OCI-LY3 (cell line): ENCODE measurements around the gene MPP7.

Source experiments
- H2AFZ ChIP-seq: fragments of 200-600, 300-600 bp; shearing (Covaris generic); 2 replicates; pipeline ENCODE4 v1.6.0; 2014; ENCODE audit warnings: antibody characterized with exemption, low read depth, low read length
- H3K27ac ChIP-seq: fragments of 200-600, 300-600 bp; sonication (generic); 2 replicates; pipeline ENCODE4 v1.5.1; 2014; ENCODE audit warnings: mild to moderate bottlenecking, low read length, moderate library complexity, mixed read lengths
- H3K27me3 ChIP-seq: fragments of 200-600, 300-600 bp; sonication (generic); 2 replicates; pipeline ENCODE4 v1.6.1; 2014; ENCODE audit warnings: low read depth, low read length, mixed read lengths
- H3K36me3 ChIP-seq: fragments of 200-600, 300-600 bp; sonication (generic); replicated peaks from 2 replicates; pipeline ENCODE3; 2014; ENCODE audit warnings: low read depth, low read length, mixed read lengths
- H3K4me1 ChIP-seq: fragments of 300-600, 200-600 bp; sonication (generic); 2 replicates; pipeline ENCODE4 v1.6.1; 2014; ENCODE audit warnings: low read length, mixed read lengths
- H3K4me2 ChIP-seq: fragments of 200-600, 300-600 bp; sonication (generic); 2 replicates; pipeline ENCODE4 v1.6.1; 2014; ENCODE audit warnings: low read length, mixed read lengths
- H3K4me3 ChIP-seq: fragments of 300-600, 200-600 bp; sonication (generic); 2 replicates; pipeline ENCODE4 v1.5.1; 2014; ENCODE audit warnings: antibody characterized with exemption, mild to moderate bottlenecking, low read length, moderate library complexity
- H3K79me2 ChIP-seq: fragments of 300-600, 200-600 bp; shearing (Covaris generic); 2 replicates; pipeline ENCODE4 v1.6.1; 2014; ENCODE audit warnings: mild to moderate bottlenecking, low read length, mixed read lengths
- H3K9ac ChIP-seq: fragments of 300-600, 200-600 bp; shearing (Covaris generic); 2 replicates; pipeline ENCODE4 v1.6.0; 2014; ENCODE audit warnings: mild to moderate bottlenecking, low read length, moderate library complexity
- H3K9me3 ChIP-seq: fragments of 200-600, 300-600 bp; shearing (Covaris generic); 2 replicates; pipeline ENCODE4 v1.6.1; 2014; ENCODE audit warnings: low read length, mixed read lengths; ENCODE audit not compliant: insufficient read depth
- H4K20me1 ChIP-seq: fragments of 200-600, 300-600 bp; sonication (generic); 2 replicates; pipeline ENCODE4 v1.6.1; 2016; ENCODE audit warnings: low read length, mixed read lengths; ENCODE audit not compliant: insufficient read depth
- EZH2phosphoT487 ChIP-seq: fragments of 200-600 bp; shearing (Covaris generic); IDR thresholded peaks from 2 replicates; pipeline ENCODE4 v1.6.1; 2018; ENCODE audit warnings: antibody characterized with exemption, mixed run types, low read depth
- TF ChIP-seq, protein P1 (sequence below): fragments of 200-600, 300-600 bp; sonication (generic); IDR thresholded peaks from 2 replicates; pipeline ENCODE4 v1.5.1; 2014; ENCODE audit warnings: antibody characterized with exemption, low read length, low read depth

The MPP7 gene

DNA sequence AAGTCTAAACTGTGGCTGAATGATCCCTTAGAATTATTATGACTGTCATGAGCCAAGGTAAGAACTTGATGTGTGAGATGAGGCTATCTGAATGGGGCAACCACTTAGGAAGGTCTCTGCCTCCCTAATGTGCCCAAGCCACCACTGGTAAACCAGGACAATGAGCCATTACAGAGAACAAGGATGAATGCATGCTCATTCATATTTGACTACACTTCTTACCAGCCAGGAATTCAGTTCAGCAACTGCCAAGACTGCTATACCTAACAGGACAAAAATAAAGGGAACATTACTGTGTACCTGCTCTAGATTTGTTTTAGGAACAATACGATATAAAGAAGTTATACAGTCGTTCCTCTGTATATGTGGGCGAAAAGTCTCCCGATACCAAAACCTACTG lies 23.0 kb downstream of the MPP7 start:
- H3K4me1 ChIP-seq = no peaks in the 10 kb centered on the region
- H3K27me3 ChIP-seq = no peaks in the 10 kb centered on the region
- H3K9ac ChIP-seq = no peak overlapping the region
- H4K20me1 ChIP-seq = no peaks in the 10 kb centered on the region
- no peaks in the 10 kb centered on the region for H3K36me3 ChIP-seq
- H3K4me3 ChIP-seq = no peak overlapping the region
- no peaks in the 10 kb centered on the region for H3K9me3 ChIP-seq
- H2AFZ ChIP-seq = no peak overlapping the region
- no peaks in the 10 kb centered on the region for H3K79me2 ChIP-seq
- no peak overlapping the region for H3K27ac ChIP-seq
- no peak overlapping the region for H3K4me2 ChIP-seq
- no peak for TF ChIP-seq EZH2phosphoT487
- TF ChIP-seq, protein P1, sequence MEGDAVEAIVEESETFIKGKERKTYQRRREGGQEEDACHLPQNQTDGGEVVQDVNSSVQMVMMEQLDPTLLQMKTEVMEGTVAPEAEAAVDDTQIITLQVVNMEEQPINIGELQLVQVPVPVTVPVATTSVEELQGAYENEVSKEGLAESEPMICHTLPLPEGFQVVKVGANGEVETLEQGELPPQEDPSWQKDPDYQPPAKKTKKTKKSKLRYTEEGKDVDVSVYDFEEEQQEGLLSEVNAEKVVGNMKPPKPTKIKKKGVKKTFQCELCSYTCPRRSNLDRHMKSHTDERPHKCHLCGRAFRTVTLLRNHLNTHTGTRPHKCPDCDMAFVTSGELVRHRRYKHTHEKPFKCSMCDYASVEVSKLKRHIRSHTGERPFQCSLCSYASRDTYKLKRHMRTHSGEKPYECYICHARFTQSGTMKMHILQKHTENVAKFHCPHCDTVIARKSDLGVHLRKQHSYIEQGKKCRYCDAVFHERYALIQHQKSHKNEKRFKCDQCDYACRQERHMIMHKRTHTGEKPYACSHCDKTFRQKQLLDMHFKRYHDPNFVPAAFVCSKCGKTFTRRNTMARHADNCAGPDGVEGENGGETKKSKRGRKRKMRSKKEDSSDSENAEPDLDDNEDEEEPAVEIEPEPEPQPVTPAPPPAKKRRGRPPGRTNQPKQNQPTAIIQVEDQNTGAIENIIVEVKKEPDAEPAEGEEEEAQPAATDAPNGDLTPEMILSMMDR = no peak

DNA sequence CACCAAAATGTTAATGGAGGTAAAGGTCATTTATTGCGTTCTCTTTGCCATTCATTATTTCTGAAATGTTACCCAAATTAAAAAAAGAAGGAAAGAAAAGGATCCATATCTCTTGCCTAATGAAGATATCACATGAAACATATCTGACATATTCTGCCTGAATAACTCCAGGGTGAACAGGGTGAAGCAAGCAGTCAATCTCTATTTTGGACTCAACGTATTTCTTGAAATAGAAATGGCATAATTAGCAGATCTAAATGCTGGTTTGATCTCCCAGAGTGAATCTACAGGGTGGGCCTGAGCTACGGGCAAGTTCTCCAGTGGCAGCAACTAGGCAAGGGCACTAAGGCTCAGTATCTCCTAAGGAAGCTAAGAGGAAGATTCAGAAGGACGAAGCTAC lies 24.0 kb downstream of the MPP7 start:
- H3K79me2 ChIP-seq = no peaks in the 10 kb centered on the region
- TF ChIP-seq EZH2phosphoT487 = no peak
- TF ChIP-seq, protein P1 = no peak

DNA sequence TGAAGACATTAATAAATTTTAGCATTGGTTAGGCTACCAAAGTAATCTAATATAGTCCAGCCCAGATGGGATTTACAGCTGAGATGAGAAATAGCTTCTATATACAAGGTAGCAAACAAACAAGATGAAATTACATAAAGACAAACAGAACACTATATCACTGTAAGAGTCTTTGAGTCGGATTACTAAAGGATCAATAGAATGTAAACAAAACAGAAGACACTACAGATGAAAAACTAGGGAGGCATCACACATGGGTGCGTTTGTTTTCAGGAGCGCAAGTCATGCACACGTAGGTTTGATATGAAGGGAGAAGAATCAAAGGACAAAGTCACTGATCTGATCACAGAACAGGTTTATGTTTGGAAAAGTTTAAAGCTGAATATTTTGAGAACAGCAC lies 26.5 kb downstream of the MPP7 start:
- Histone ChIP-seq H3K27ac (no peak overlapping the region), H3K36me3 (no peaks in the 10 kb centered on the region), H4K20me1 (no peaks in the 10 kb centered on the region), H3K27me3 (no peaks in the 10 kb centered on the region), H3K4me2 (no peak overlapping the region), H3K9ac (no peak overlapping the region), H3K79me2 (no peaks in the 10 kb centered on the region), H3K4me3 (no peak overlapping the region), H3K4me1 (0 out of 2 replicates have a peak, but pooled peaks cover 2% of the 10 kb centered on the region), H3K9me3 (no peaks in the 10 kb centered on the region), H2AFZ (no peak overlapping the region)
- TF ChIP-seq, protein P1 = no peak
- TF ChIP-seq EZH2phosphoT487 = no peak

More for the DNA sequence above, 24.0 kb downstream of the MPP7 start:
- Histone ChIP-seq H4K20me1 (no peaks in the 10 kb centered on the region), H3K9me3 (no peaks in the 10 kb centered on the region), H2AFZ (no peak overlapping the region), H3K4me1 (no peaks in the 10 kb centered on the region), H3K4me3 (no peak overlapping the region), H3K4me2 (no peak overlapping the region), H3K36me3 (no peaks in the 10 kb centered on the region), H3K27me3 (no peaks in the 10 kb centered on the region), H3K9ac (no peak overlapping the region), H3K27ac (no peak overlapping the region)

DNA sequence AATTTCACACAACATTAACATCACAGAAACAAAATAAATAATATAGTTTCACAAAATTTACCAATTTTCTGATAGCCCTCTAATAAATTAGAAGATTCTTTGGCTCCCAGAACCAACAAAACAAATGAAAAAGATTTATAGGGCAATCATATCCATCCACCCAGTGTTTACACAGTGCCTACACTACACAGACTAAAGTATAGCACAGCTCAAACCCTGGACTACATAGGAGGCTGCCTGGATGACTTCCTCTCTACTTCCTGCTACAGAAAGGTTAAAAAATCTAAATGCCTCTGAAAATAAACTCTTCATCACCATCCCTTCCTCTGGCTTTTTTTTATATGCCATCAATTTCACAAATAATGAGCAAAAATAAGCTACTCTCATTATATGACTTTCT lies 28.4 kb downstream of the MPP7 start:
- no peaks in the 10 kb centered on the region for H3K79me2 ChIP-seq
- no peaks in the 10 kb centered on the region for H3K9me3 ChIP-seq
- H3K27ac ChIP-seq = no peak overlapping the region
- no peaks in the 10 kb centered on the region for H3K27me3 ChIP-seq
- H4K20me1 ChIP-seq = no peaks in the 10 kb centered on the region
- no peak overlapping the region for H3K4me3 ChIP-seq
- H3K4me2 ChIP-seq = no peak overlapping the region
- no peaks in the 10 kb centered on the region for H3K36me3 ChIP-seq
- 0 out of 2 replicates have a peak, but pooled peaks cover 3% of the 10 kb centered on the region for H3K4me1 ChIP-seq
- TF ChIP-seq, protein P1 = no peak
- no peak for TF ChIP-seq EZH2phosphoT487
- no peak overlapping the region for H2AFZ ChIP-seq
- no peak overlapping the region for H3K9ac ChIP-seq
